NCI-H1930 (cell line): Measurements from ENCODE around the gene ATRNL1.
"Not testable (repeated sequence)": the region's sequence is repeated elsewhere in the genome, so short reads cannot be mapped to it uniquely, and the experiment has no call there.

Source experiments
- DNase-seq, 2 experiments: peaks; one replicate each; lab custom pipeline; 2025; lab: John Stamatoyannopoulos, UW

Gene ATRNL1

DNA sequence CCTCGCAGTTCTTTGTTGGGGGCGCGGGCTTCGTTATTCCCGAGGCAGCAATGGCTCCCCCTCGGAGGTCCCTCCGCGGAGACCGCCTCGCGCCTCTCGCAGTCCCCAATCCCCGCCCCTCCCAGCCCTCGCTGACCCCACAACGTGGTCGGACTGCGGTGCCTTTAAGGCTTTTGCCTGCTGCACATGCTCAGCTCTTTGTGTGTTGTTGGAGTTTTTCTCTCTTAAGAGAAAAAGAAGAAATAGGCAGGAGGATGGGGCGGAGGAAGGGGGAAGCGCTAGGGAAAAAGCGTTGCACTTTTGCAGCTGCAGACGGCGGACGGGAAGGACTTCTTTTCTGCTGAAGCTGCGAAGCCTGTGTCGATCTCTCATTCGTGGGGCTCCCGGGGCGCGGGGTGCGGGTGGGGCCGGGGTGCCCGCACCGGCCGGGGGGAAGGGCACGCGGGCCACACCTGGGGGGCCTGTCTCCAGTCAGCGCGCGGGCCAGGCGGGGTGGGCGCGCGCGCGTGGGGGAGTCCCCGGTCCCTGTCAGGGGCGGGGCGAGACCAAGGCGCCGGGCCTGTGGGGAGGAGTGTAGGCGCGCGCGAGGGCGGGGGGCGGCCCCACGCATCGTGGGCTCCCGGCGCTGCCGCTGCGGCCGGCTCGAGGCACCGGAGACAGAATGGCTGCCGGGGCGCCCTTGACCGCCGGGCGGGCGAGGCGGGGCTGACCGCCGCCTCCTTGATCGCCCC lies 445 bp upstream of the ATRNL1 start:
- peak; percentile 25 to 52 for DNase-seq

- no peak for DNase-seq
Observed at GRCh38 chr10:115093776-115094408, 727 bp downstream of the ATRNL1 start.

DNA sequence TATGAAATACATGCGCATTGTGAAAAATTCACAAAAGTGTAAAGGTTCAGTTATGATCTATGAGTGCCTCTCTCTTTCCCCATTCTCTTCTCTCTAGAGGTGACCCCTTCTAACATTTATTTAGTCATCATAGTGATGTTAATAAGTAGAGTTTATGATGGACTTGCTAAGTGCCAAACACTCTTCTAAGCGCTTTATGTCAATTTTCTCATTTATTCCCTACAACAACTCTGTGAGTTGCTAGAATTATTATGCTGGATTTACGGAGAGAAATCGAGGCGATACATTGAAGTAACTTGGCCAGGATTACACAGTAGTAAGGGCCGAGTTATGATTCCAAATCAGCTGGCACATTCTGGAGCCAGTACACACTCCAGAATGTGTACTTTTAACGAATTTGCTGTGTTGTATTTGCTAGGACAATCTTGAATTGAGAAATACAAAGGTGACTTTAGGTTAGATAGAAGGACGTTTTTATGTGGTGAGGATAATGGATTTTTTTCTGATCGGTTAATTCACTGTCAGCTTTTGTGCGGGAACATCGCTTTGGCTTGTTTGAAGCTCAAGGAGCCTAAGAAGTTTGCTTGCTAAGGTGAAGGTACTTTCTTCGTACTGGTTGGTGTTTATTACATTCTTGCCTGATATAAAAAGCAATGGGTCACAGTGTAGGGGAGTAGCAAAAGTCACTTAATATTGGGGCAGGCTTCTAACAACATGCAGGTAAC lies 1.4 kb downstream of the ATRNL1 start:
- DNase-seq = no peak

- DNase-seq = no peak
Observed at GRCh38 chr10:115095758-115096157, 2.6 kb downstream of the ATRNL1 start.

DNA sequence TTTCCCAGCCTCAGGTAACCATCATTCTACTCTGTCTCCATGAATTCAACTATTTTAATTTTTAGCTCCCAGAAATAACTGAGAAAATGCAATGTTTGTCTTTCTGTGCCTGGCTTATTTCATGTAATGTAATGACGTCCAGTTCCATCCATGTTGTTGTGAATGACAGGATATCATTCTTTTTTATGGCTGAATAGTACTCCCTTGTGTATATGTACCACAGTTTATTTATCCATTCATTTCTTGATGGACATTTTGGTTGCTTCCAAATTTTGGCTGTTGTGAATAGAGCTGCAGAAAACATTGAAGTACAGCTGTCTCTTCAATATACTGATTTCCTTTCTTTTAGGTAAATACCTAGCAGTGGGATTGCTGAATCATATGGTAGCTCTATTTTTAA lies 10.5 kb downstream of the ATRNL1 start:
- DNase-seq = no peak

- not testable (repeated sequence) for DNase-seq
Observed at GRCh38 chr10:115105411-115105810, 12.2 kb downstream of the ATRNL1 start.

DNA sequence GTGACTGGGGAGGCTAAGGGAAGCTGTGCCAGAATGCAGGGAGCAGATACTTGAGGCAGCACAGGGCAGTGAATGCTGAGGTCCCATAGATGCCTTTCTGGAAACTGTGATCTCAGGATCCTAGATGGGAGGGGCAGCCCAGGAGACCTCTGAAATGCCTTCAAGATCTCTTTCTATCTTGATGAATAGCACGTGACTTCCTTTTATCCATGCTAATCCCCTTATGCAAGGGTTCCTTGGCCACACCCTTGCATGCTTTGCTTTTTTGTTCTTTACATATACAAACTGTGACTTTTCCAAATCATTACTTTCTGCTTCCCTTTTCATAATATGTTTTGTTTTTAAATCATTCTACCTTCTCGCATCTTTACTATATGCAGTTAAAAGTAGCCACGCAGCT lies 14.7 kb downstream of the ATRNL1 start:
- DNase-seq = no peak

GRCh38 chr10:115117301-115117700 lies 24.1 kb downstream of the ATRNL1 start:
- DNase-seq = no peak

DNA sequence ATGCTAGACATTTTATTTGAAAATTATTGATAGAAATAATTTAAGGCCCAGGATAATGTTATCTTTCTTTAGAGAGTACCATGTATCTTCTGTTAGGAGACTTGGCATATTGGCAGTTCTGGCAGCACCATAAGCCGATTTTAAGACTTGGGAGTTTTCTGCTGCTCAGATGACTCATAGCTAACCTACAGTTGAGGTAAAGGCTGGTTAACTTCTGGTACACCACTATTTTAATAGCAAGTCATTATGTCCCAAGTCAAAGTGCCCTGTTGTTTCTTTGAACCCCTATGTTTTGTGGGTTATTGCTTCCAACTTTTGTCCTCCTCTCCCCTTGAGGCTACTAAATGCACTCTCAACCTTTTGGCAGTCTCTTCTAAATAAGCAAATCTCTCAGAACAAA lies 25.2 kb downstream of the ATRNL1 start:
- DNase-seq = no peak

- no peak for DNase-seq
Observed at GRCh38 chr10:115125505-115125904, 32.3 kb downstream of the ATRNL1 start.

- DNase-seq = no peak
Observed at GRCh38 chr10:115129752-115130151, 36.6 kb downstream of the ATRNL1 start.

GRCh38 chr10:115136616-115137015 lies 43.5 kb downstream of the ATRNL1 start:
- DNase-seq = no peak

- no peak for DNase-seq
Observed at GRCh38 chr10:115141254-115141653, 48.1 kb downstream of the ATRNL1 start.

DNA sequence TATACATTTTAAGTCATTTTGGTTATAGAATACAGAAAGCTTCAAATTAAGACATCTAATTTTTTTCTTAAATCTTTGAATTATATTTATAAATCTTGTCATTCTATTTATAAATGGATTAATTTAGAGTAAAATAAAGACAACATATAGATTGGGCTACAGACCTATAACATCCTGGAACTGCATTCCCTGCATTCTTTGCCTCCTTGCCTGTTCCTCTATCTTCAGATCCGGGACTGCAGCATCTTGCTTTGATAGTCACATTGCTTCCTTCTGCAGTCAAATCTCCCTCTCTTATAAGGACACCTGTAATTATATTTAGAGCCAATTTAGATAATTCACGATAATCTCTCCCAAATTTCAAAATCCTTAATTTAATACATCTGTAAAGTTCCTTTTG lies 64.2 kb downstream of the ATRNL1 start:
- no peak for DNase-seq

DNA sequence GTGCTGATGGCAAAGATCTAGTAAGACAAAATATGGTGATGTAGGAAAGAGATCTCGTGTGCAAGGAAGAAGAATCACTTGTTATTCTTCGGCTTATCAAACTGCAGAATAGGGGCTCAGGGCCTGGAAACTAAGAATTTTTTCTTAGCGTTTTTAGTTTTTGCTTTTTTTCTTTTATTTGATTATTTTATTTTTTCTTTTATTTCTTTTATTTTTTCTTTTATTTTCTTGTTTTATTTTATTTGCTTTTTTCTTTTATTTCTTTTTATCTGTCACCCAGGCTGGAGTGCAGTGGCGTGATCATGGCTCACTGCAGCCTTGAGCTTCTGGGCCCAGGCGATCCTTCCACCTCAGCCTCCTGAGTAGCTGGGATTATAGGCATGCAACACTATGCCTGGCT lies 70.0 kb downstream of the ATRNL1 start:
- DNase-seq = no peak

GRCh38 chr10:115164220-115164619 lies 71.1 kb downstream of the ATRNL1 start:
- DNase-seq = no peak

- DNase-seq = no peak
Observed at GRCh38 chr10:115167751-115168150, 74.6 kb downstream of the ATRNL1 start.

DNA sequence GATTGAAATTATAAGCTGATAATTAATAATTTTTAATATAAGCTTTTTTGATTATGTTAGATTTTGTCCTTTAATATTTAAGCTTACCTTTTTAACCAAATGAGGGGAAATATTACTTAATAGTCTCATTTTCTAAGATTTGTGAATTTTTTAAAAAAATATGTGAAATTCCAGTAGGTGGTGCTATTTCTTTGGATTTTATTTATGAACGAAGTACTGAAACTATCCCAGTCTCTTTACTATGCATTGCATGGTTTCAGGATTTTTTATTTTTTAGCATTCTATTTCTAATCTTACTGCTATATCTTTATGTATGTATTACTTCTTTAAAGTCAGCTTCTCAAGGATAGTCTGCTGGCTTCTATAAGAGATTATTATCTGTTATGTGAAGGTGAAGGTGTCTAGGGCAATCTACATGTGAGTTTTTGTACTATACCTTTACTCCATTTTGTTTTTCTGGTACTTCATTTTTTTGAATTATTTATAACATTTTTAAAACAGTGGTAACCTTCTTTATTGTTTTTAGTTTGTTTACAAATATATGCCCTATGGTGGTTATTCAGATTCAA lies 78.3 kb downstream of the ATRNL1 start:
- DNase-seq = no peak

DNA sequence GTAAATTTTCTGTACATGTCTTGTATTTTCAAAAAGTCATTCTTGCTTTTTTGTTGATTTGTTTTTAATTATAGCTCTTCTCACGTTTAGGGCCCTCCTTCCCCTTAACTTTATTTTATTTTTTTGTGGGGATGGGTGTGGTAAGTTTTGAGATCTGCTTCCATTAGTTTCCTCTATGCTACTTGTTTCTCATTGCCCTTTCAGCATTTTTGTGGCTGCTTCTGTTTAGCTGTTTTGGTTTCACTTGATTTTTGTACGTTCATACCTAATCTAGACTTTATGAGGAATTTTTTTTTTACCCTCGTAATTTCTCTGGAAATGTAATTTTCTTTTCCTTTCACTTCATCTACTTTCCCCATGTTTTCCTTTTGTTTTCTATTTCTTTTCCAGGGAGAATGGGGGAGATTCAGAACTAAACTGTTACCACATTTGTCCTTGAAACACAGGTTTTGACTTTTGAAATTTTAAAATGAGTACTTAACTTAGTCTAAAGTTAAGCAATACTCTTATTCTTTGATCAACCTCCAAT lies 80.8 kb downstream of the ATRNL1 start:
- no peak for DNase-seq

GRCh38 chr10:115207276-115207675 lies 114.1 kb downstream of the ATRNL1 start:
- not testable (repeated sequence) for DNase-seq

GRCh38 chr10:115209133-115209532 lies 116.0 kb downstream of the ATRNL1 start:
- DNase-seq = no peak

DNA sequence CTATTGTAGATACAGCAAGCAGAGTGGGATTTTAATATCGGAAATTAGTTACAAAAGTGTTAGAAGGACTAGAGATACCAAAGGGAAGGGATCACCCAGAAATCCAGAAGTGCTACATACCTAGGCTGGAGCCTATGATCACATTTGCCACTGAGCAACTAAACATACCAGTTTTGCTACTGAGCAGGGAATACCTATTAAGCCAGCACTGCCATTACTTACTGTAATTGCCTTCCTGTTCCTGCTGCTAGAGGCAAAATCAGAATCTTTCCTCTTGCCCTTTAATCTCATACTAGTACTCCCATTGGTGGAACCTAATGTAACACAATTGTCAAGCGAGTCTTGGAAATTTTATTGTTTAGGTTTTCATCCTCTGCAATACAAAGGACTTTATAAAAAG lies 121.7 kb downstream of the ATRNL1 start:
- no peak for DNase-seq

- no peak for DNase-seq
Observed at GRCh38 chr10:115219203-115219602, 126.0 kb downstream of the ATRNL1 start.
